Liver (tissue), 2 donors: ENCODE results near the gene NIPSNAP2.

Source experiments
- RAD21 ChIP-seq, 2 donors: IDR thresholded peaks; 2 replicates each; pipeline ENCODE4 v1.6.1; 2016; ENCODE audit warnings: antibody characterized with exemption in 2 of 2, mild to moderate bottlenecking in 2 of 2
- TF ChIP-seq, protein P1 (sequence below): IDR thresholded peaks from 2 replicates; pipeline ENCODE4 v1.6.1; 2016; ENCODE audit warnings: antibody characterized with exemption
- donor health status: healthy.

DNA sequence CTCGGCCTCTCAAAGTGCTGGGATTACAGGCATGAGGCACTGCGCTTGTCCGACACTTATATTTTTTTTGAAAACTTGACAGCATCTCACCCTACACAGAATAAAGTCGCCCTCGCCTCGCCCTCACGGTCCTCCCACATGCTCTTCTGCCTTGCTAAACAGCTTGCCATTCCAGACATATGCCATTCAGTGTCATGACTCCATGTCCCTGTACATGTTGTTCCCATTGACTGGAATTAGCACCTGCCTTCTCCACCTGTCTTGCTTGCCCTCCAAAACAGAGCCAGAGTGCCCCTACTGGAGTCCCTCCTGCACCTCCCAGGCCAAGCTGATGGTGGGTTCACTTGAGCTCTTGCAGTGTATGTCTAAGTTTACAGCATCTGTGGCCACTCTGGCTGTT, 6.2 kb downstream of the NIPSNAP2 start:
- TF ChIP-seq, protein P1, sequence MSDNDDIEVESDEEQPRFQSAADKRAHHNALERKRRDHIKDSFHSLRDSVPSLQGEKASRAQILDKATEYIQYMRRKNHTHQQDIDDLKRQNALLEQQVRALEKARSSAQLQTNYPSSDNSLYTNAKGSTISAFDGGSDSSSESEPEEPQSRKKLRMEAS, result no peak
- TF ChIP-seq RAD21 (IDR thresholded peaks at IDR 0.05), result no peak
